ENCODE results near the gene HBG1. TPM values are rescaled to one million over a fixed set of nuclear protein-coding genes. Genes with fewer than 3 reads are reported as not detected.

HBG1 gene
- total RNA-seq, 2 experiments from 2014 or later, result not detected

- H3K36me3 ChIP-seq (ENCODE audit: insufficient read depth, low read length), result no peaks in the 10 kb centered on the region
- no peak for TF ChIP-seq EZH2phosphoT487 (IDR thresholded peaks at IDR 0.05; ENCODE audit: borderline replicate concordance, low read depth, low read length)
- peak; percentile 53 for TF ChIP-seq CTCF (conservative IDR thresholded peaks at IDR 0.05; ENCODE audit: low read length)
- H3K27ac ChIP-seq (ENCODE audit: low read depth, low read length, poor library complexity, severe bottlenecking), result no peak overlapping the region
- POLR2A ChIA-PET, result no interaction called here
- no peak overlapping the region for H2AFZ ChIP-seq (ENCODE audit: low read length)
- peak; percentile 7 for DNase-seq (ENCODE audit: low spot score)
- no peaks in the 10 kb centered on the region for H4K20me1 ChIP-seq (ENCODE audit: insufficient read depth, low read length)
- no peaks in the 10 kb centered on the region for H3K4me1 ChIP-seq (ENCODE audit: insufficient read depth, low read length, poor library complexity, severe bottlenecking)
- H3K79me2 ChIP-seq (ENCODE audit: insufficient read depth, low read depth, low read length), result no peaks in the 10 kb centered on the region
- no peaks in the 10 kb centered on the region for H3K9me2 ChIP-seq (ENCODE audit: insufficient read depth, low read length)
- no TSS peak for BruUV-seq (replicated peaks)
- H3K4me3 ChIP-seq (ENCODE audit: low read depth, low read length, poor library complexity, severe bottlenecking), result no peak overlapping the region
- H3K4me2 ChIP-seq (ENCODE audit: low read length), result no peak overlapping the region
- no peaks in the 10 kb centered on the region for H3K9me3 ChIP-seq (ENCODE audit: low read length)
- CTCF ChIA-PET (ENCODE audit: unreplicated experiment), result no interaction called here
- intact Hi-C loops (cut with micrococcal nuclease; ENCODE audit: unreplicated experiment), result no loop called here
Measured at GRCh38 chr11:5204787-5205186, 44.9 kb downstream of the HBG1 start.

GRCh38 chr11:5203366-5203765 lies 46.3 kb downstream of the HBG1 start:
- no TSS peak for BruUV-seq (replicated peaks)

GRCh38 chr11:5200582-5200981 lies 49.1 kb downstream of the HBG1 start, which contains the start of gene OR51V1:
TSS of gene OR51V1 (minus strand) at chr11:5200682. CDS start at chr11:5200682, 0 bp downstream.
- no peak for DNase-seq (ENCODE audit: low spot score)
- intact Hi-C loops (cut with micrococcal nuclease; ENCODE audit: unreplicated experiment), result no loop called here
- no TSS peak for BruUV-seq (replicated peaks)

More at GRCh38 chr11:5203366-5203765, 46.3 kb downstream of the HBG1 start:
- H4K20me1 ChIP-seq (ENCODE audit: insufficient read depth, low read length), result no peaks in the 10 kb centered on the region
- no peak overlapping the region for H3K4me3 ChIP-seq (ENCODE audit: low read depth, low read length, poor library complexity, severe bottlenecking)
- ChIA-PET CTCF (ENCODE audit: unreplicated experiment) (no interaction called here), POLR2A (no interaction called here)
- intact Hi-C loops (cut with micrococcal nuclease; ENCODE audit: unreplicated experiment), result no loop called here
- no peak overlapping the region for H2AFZ ChIP-seq (ENCODE audit: low read length)
- TF ChIP-seq CTCF (conservative IDR thresholded peaks at IDR 0.05; ENCODE audit: low read length), result no peak
- no peak for TF ChIP-seq EZH2phosphoT487 (IDR thresholded peaks at IDR 0.05; ENCODE audit: borderline replicate concordance, low read depth, low read length)
- no peak overlapping the region for H3K27ac ChIP-seq (ENCODE audit: low read depth, low read length, poor library complexity, severe bottlenecking)
- H3K79me2 ChIP-seq (ENCODE audit: insufficient read depth, low read depth, low read length), result no peaks in the 10 kb centered on the region
- no peaks in the 10 kb centered on the region for H3K9me3 ChIP-seq (ENCODE audit: low read length)
- no peaks in the 10 kb centered on the region for H3K36me3 ChIP-seq (ENCODE audit: insufficient read depth, low read length)
- no peak for DNase-seq (ENCODE audit: low spot score)
- no peaks in the 10 kb centered on the region for H3K9me2 ChIP-seq (ENCODE audit: insufficient read depth, low read length)
- no peak overlapping the region for H3K4me2 ChIP-seq (ENCODE audit: low read length)
- no peaks in the 10 kb centered on the region for H3K4me1 ChIP-seq (ENCODE audit: insufficient read depth, low read length, poor library complexity, severe bottlenecking)

More at GRCh38 chr11:5200582-5200981, 49.1 kb downstream of the HBG1 start, which contains the start of gene OR51V1:
- Histone ChIP-seq H3K36me3 (ENCODE audit: insufficient read depth, low read length) (no peaks in the 10 kb centered on the region), H3K79me2 (ENCODE audit: insufficient read depth, low read depth, low read length) (no peaks in the 10 kb centered on the region), H3K9me2 (ENCODE audit: insufficient read depth, low read length) (no peaks in the 10 kb centered on the region), H3K4me3 (ENCODE audit: low read depth, low read length, poor library complexity, severe bottlenecking) (no peak within 1 kb of the TSS), H4K20me1 (ENCODE audit: insufficient read depth, low read length) (no peaks in the 10 kb centered on the region), H3K9me3 (ENCODE audit: low read length) (no peaks in the 10 kb centered on the region), H2AFZ (ENCODE audit: low read length) (no peak within 1 kb of the TSS), H3K27ac (ENCODE audit: low read depth, low read length, poor library complexity, severe bottlenecking) (no peak within 1 kb of the TSS), H3K4me1 (ENCODE audit: insufficient read depth, low read length, poor library complexity, severe bottlenecking) (no peaks in the 10 kb centered on the region), H3K4me2 (ENCODE audit: low read length) (no peak within 1 kb of the TSS)
- ChIA-PET CTCF (ENCODE audit: unreplicated experiment) (no interaction called here), POLR2A (no interaction called here)
- no peak for TF ChIP-seq CTCF (conservative IDR thresholded peaks at IDR 0.05; ENCODE audit: low read length)
- TF ChIP-seq EZH2phosphoT487 (IDR thresholded peaks at IDR 0.05; ENCODE audit: borderline replicate concordance, low read depth, low read length), result no peak

All from OCI-LY7 (cell line).